Neural cell (in vitro differentiated cells): ENCODE data around the gene TTC22.

Source experiments
- EP300 ChIP-seq: fragments of 450-650 bp; conservative IDR thresholded peaks from 2 replicates; pipeline ENCODE4 v1.6.1; 2014; ENCODE audit warnings: antibody characterized with exemption, mild to moderate bottlenecking, moderate library complexity; ENCODE audit not compliant: poor library complexity, severe bottlenecking
- TAF1 ChIP-seq: IDR thresholded peaks from 2 replicates; pipeline ENCODE4 v1.6.1; 2012; ENCODE audit warnings: low read depth

DNA sequence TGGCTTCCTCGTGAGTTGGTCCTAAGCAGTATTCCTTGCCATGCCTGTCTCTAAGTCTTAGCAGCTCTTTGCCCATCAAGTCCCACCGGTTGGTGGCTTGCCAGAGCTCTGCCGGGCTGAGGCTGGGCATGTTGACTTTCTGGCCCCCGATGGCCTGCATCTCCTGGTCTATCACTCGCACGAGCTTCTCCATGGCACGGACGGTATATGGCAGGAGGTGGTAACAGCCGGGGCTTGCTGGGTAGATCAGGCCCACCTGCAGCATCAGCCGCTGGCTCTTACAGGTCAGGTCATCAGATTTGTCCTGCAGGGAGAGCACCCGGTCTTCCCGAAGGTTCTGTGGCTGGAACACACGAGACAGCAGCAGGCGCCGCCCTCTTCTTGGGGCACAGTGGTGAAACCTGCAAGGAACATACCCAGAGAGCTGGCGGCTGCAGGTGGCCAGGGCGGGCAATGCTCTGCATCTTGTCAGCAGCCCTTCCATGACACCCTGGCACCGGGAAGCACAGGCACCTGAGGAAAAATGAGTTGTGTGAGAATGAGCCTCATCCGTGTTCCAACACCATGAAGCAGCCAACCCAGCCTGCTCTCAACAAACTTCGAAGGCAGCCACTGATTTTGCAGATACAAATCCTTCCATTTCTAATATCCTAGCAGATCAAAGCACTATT, 42.3 kb downstream of the TTC22 start:
- TF ChIP-seq EP300 (no peak), TAF1 (no peak)
